Activated naive CD8-positive, alpha-beta T cell treated with anti-CD3 and anti-CD28 coated beads, Interleukin-2, amount 10 ng/mL, durations not matched to agents 7 days and 5 days (primary cell): Measurements from ENCODE around the gene CYFIP1. TPM values are rescaled to one million over a fixed set of nuclear protein-coding genes. Genes with fewer than 3 reads are reported as not detected.

Source experiments
- ATAC-seq: fragments of 150-1000 bp; cut with Tn5 transposase; one replicate; pipeline ENCODE4 v1.10.0; 2021; ENCODE audit warnings: low read depth, moderate library complexity
- POLR2A ChIA-PET: fragments of 350-600 bp; sonication (Branson Sonifier 250); formaldehyde crosslinking; loops from one replicate; lab custom pipeline; 2021; ENCODE audit warnings: antibody characterized with exemption; lab: Charles Lee
- DNase-seq: peaks from one replicate; pipeline ENCODE4 v3.0.0; 2021
- H3K27ac Mint-ChIP-seq: one replicate; pipeline ENCODE4 v1.8.0; 2022; ENCODE audit warnings: mild to moderate bottlenecking, mixed read lengths
- H3K27me3 Mint-ChIP-seq: one replicate; pipeline ENCODE4 v1.8.0; 2022; ENCODE audit warnings: mild to moderate bottlenecking, moderate library complexity, mixed read lengths
- H3K36me3 Mint-ChIP-seq: one replicate; pipeline ENCODE4 v1.8.0; 2021; ENCODE audit warnings: mild to moderate bottlenecking, mixed read lengths
- H3K4me1 Mint-ChIP-seq: one replicate; pipeline ENCODE4 v1.8.0; 2021; ENCODE audit warnings: mixed read lengths
- H3K4me3 Mint-ChIP-seq: one replicate; pipeline ENCODE4 v1.8.0; 2022; ENCODE audit warnings: mild to moderate bottlenecking, moderate library complexity, mixed read lengths
- H3K9me3 Mint-ChIP-seq: one replicate; pipeline ENCODE4 v1.8.0; 2021; ENCODE audit warnings: mixed read lengths
- total RNA-seq, 2 experiments: library from RNA; stranded (reverse); gene quantifications; one replicate each; pipeline ENCODE4 v1.2.3, GENCODE V29; 2021

The CYFIP1 gene
- total RNA-seq, 2 experiments from 2014 or later: 12.6 to 12.7 TPM

- no peak overlapping the region for H3K4me3 Mint-ChIP-seq
These were observed 64.2 kb downstream of the CYFIP1 start for GRCh38 chr15:22915866-22916515.

GRCh38 chr15:22913646-22914380, 66.4 kb downstream of the CYFIP1 start:
- DNase-seq (no peak), ATAC-seq (no peak)
- Mint-ChIP-seq H3K4me1 (no peaks in the 10 kb centered on the region), H3K36me3 (peaks cover 3% of the 10 kb centered on the region), H3K4me3 (no peak overlapping the region), H3K9me3 (no peaks in the 10 kb centered on the region), H3K27ac (no peak overlapping the region), H3K27me3 (no peaks in the 10 kb centered on the region)
- POLR2A ChIA-PET: no interaction called here

More at GRCh38 chr15:22915866-22916515, 64.2 kb downstream of the CYFIP1 start:
- no peak overlapping the region for H3K27ac Mint-ChIP-seq
- no peaks in the 10 kb centered on the region for H3K9me3 Mint-ChIP-seq
- POLR2A ChIA-PET: no interaction called here
- no peak for ATAC-seq
- H3K27me3 Mint-ChIP-seq: no peaks in the 10 kb centered on the region
- H3K4me1 Mint-ChIP-seq: no peaks in the 10 kb centered on the region
- H3K36me3 Mint-ChIP-seq: peaks cover 3% of the 10 kb centered on the region
- DNase-seq: no peak

- H3K9me3 Mint-ChIP-seq: no peaks in the 10 kb centered on the region
- H3K36me3 Mint-ChIP-seq: peaks cover 3% of the 10 kb centered on the region
- POLR2A ChIA-PET: no interaction called here
- H3K4me1 Mint-ChIP-seq: no peaks in the 10 kb centered on the region
- no peak overlapping the region for H3K27ac Mint-ChIP-seq
- H3K27me3 Mint-ChIP-seq: no peaks in the 10 kb centered on the region
- ATAC-seq (no peak), DNase-seq (no peak)
- H3K4me3 Mint-ChIP-seq: no peak overlapping the region
These were observed 67.9 kb downstream of the CYFIP1 start for GRCh38 chr15:22912256-22912655.

GRCh38 chr15:22911306-22911705, 68.9 kb downstream of the CYFIP1 start:
- Mint-ChIP-seq H3K4me3 (no peak overlapping the region), H3K27me3 (no peaks in the 10 kb centered on the region), H3K36me3 (peaks cover 3% of the 10 kb centered on the region), H3K27ac (no peak overlapping the region), H3K4me1 (no peaks in the 10 kb centered on the region), H3K9me3 (no peaks in the 10 kb centered on the region)
- POLR2A ChIA-PET: no interaction called here
- no peak for ATAC-seq
- no peak for DNase-seq

DNA sequence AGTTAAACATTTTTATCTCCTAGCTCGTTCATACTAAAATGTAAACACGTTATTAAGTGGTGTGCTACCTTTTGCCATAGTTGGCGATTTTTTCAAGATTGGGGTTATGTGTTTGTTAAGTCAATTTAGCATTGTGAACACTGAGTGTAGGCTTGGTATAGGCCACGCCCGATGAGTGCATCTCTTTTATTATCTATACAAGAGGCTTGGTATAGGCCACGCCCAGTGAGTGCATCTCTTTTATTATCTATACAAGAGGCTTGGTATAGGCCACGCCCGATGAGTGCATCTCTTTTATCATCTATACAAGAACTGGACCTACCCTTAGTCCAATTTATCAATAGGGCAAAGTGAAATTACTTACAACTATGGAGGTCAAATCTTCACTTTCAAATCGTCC, 71.3 kb downstream of the CYFIP1 start:
- Mint-ChIP-seq H3K36me3 (no peaks in the 10 kb centered on the region), H3K4me1 (no peaks in the 10 kb centered on the region), H3K9me3 (no peaks in the 10 kb centered on the region), H3K27me3 (no peaks in the 10 kb centered on the region), H3K27ac (no peak overlapping the region), H3K4me3 (no peak overlapping the region)
- DNase-seq: no peak
- ATAC-seq: no peak
- POLR2A ChIA-PET: no interaction called here

DNA sequence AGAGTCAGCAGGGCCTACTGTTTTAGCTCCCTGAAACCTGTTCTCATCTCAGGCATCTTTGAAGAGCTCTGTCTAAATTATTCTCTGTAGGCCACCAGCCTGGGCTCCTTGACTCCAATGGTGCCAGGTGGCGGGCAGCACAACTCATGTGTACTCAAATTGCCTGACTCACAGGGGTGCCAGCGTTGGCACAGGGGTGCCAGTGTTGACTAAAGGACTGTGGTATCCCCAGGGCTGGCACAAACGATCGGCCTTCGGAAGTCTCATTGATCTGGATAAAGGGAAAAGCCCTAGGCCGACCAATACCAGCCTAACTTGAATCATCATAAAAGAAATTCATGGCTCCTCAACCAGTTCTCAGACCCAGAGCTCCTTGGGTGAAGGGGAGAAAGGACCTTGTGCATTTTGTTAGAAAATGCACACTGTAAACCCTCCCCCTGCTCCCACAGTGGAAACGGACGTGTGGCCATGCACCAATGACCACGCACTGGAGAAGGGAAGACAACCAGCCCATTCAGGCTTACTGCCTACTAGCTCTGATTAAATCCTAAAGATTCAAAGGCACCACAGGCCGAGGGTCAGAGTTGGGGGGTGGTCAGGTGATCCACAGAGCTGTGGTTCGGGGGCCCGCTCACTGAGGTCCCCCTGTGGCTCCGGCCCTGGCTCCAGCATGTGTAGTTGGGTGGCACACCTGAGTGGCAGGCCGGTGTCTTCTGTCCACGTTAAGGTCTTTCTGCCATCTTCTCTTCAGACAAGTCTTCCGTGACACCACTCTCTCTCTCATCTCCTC, 72.8 kb downstream of the CYFIP1 start:
- H3K9me3 Mint-ChIP-seq: no peaks in the 10 kb centered on the region
- no peak overlapping the region for H3K27ac Mint-ChIP-seq
- DNase-seq (no peak), ATAC-seq (no peak)
- POLR2A ChIA-PET: no interaction called here
- no peaks in the 10 kb centered on the region for H3K36me3 Mint-ChIP-seq
- no peaks in the 10 kb centered on the region for H3K27me3 Mint-ChIP-seq
- no peaks in the 10 kb centered on the region for H3K4me1 Mint-ChIP-seq
- H3K4me3 Mint-ChIP-seq: no peak overlapping the region

- no peak overlapping the region for H3K4me3 Mint-ChIP-seq
These were observed 75.4 kb downstream of the CYFIP1 start for GRCh38 chr15:22904736-22905135.

GRCh38 chr15:22903961-22904534, 76.1 kb downstream of the CYFIP1 start:
- Mint-ChIP-seq H3K27me3 (no peaks in the 10 kb centered on the region), H3K4me3 (no peak overlapping the region), H3K36me3 (peaks cover 2% of the 10 kb centered on the region), H3K27ac (no peak overlapping the region), H3K4me1 (no peaks in the 10 kb centered on the region), H3K9me3 (no peaks in the 10 kb centered on the region)
- ATAC-seq (no peak), DNase-seq (no peak)
- POLR2A ChIA-PET: no interaction called here

More at GRCh38 chr15:22904736-22905135, 75.4 kb downstream of the CYFIP1 start:
- no peak for ATAC-seq
- no peaks in the 10 kb centered on the region for H3K4me1 Mint-ChIP-seq
- H3K36me3 Mint-ChIP-seq: no peaks in the 10 kb centered on the region
- H3K9me3 Mint-ChIP-seq: no peaks in the 10 kb centered on the region
- POLR2A ChIA-PET: no interaction called here
- no peak overlapping the region for H3K27ac Mint-ChIP-seq
- no peak for DNase-seq
- no peaks in the 10 kb centered on the region for H3K27me3 Mint-ChIP-seq

DNA sequence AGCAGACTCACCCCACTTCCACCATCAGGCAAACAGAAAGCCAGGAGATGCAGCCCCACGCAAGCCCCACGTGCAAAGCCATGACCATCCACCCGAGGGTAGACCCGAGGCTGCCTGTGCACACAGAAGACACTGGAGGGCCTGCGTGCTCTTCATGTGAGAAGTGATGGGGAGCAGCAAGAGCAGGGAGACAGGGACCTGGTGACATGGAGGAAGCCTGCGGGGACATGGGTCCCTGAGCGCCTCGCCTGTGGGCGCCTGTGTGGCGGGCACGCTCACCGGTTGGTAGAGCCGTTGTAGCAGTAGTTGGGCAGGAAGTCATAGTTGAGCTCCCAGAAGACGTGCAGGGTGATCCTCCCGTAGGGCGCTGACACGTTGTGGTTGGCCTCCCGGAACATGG, 76.7 kb downstream of the CYFIP1 start:
- no peak for DNase-seq
- Mint-ChIP-seq H3K36me3 (peaks cover 2% of the 10 kb centered on the region), H3K27ac (no peak overlapping the region), H3K9me3 (no peaks in the 10 kb centered on the region), H3K27me3 (no peaks in the 10 kb centered on the region), H3K4me3 (no peak overlapping the region), H3K4me1 (no peaks in the 10 kb centered on the region)
- no peak for ATAC-seq
- POLR2A ChIA-PET: no interaction called here

DNA sequence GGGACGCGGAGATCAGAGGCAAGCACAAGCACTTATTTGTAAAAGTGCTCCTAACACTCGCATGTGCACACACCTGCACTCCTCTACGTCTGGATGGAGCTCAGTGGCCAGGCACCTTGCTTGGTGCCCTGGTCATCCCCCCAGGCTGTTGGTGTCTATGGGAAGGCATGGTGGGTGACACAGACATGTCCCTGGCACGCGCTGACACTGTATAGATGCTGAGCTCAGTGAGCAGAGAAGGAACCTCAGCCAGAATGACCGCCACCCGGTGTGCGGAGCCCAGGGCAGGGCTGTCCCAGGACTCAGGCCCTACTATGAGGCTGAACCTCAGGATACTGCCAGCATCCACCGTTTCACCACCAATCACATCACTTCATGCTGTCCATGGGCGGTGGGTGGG, 77.2 kb downstream of the CYFIP1 start:
- Mint-ChIP-seq H3K4me1 (no peaks in the 10 kb centered on the region), H3K36me3 (peaks cover 2% of the 10 kb centered on the region), H3K27me3 (no peaks in the 10 kb centered on the region), H3K27ac (no peak overlapping the region), H3K4me3 (no peak overlapping the region), H3K9me3 (no peaks in the 10 kb centered on the region)
- POLR2A ChIA-PET: no interaction called here
- no peak for DNase-seq
- ATAC-seq: no peak

DNA sequence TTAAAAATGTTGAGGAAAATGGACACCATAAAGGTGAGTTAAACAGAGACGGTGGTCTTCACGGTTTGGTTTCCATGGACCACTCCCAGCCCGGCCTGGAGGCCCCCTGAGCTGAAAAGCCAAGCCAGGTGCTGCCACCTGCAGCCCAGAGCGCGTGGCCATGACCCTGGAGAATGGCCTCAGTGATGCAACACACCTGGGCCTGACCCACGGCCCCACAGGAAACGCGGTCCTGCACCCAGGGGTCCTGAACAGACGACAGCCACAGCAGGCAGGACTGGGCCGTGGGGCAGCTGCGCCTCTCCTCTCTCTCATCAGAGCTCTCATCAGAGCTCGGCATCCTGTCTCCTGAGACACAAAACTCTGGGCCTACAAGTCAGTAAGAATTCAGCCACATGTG, 77.6 kb downstream of the CYFIP1 start:
- no peak overlapping the region for H3K4me3 Mint-ChIP-seq
- H3K27ac Mint-ChIP-seq: no peak overlapping the region
- POLR2A ChIA-PET: no interaction called here
- DNase-seq: no peak
- H3K4me1 Mint-ChIP-seq: no peaks in the 10 kb centered on the region
- ATAC-seq: no peak
- H3K36me3 Mint-ChIP-seq: peaks cover 2% of the 10 kb centered on the region
- H3K27me3 Mint-ChIP-seq: no peaks in the 10 kb centered on the region
- H3K9me3 Mint-ChIP-seq: no peaks in the 10 kb centered on the region

DNA sequence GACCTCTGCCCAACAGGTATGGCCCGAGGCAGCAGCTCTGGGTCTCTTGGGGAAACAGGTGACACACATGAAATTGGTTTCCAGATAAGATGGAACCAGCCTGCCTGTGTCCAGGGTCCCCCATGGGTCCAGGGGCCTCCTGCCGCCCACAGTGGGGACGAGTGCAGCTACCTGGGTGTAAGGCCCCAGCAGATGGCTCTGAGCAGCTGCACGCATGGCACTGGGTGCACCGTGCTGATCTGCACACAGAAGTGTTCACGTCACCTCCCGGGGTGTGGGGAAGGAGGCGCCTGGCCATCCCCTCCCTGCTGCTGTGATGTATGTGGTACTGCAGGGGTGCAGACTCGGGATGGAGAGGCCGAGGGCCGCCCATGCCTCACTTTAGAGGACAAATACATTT, 78.1 kb downstream of the CYFIP1 start:
- Mint-ChIP-seq H3K4me3 (no peak overlapping the region), H3K9me3 (no peaks in the 10 kb centered on the region), H3K27ac (no peak overlapping the region), H3K27me3 (no peaks in the 10 kb centered on the region), H3K4me1 (no peaks in the 10 kb centered on the region), H3K36me3 (peaks cover 2% of the 10 kb centered on the region)
- no peak for ATAC-seq
- POLR2A ChIA-PET: no interaction called here
- no peak for DNase-seq

DNA sequence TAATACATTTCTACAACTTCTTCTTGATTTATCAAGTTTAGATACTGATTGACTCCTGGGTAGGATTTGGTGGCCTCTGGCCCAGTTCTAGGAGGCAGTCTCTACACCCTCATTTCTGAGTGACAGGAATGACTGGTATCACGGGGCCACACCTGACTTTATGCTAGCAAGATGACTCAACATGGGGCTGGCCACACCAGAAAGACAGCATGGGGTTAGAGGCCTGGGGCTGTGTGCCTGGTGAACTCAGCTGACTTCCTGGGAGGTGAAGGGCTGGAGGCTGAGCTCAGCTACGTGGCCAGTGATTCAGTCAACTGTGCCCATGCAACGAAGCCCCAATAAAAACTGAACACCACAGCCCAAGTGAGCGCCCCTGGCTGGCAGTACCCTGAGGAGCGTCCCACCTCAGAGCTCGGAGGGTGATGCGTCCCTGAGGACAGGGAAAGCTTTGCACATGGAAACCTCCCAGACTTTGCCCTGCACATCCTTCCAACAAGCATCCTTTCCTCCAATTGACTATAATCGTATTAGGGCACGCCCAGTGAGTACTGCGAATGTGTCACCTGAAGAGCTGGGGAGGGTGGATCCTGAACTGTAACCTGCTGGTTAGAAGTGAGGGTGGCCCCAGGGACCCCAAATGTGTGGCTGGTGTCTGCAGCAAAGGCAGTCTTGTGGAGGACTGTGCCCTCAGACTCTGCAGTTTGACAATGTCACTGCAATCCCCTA, 84.5 kb downstream of the CYFIP1 start:
- DNase-seq (no peak), ATAC-seq (peak; percentile 39)
- Mint-ChIP-seq H3K36me3 (peaks cover 2% of the 10 kb centered on the region), H3K4me1 (peaks cover 3% of the 10 kb centered on the region), H3K4me3 (no peak overlapping the region), H3K9me3 (no peaks in the 10 kb centered on the region), H3K27ac (no peak overlapping the region), H3K27me3 (no peaks in the 10 kb centered on the region)
- POLR2A ChIA-PET: no interaction called here
